ENCODE data around the gene NTN3.

Gene NTN3

GRCh38 chr16:2498531-2499253, 27.6 kb downstream of the NTN3 start:
- no peaks in the 10 kb centered on the region for H3K27me3 Mint-ChIP-seq
- intact Hi-C loops (cut with micrococcal nuclease) = no loop called here
- H3K36me3 Mint-ChIP-seq (ENCODE audit: low read depth) = peaks cover 57% of the 10 kb centered on the region
- peaks cover 49% of the 10 kb centered on the region for H3K4me1 Mint-ChIP-seq (ENCODE audit: low read depth)
- H3K27ac Mint-ChIP-seq = no peak overlapping the region
- no peaks in the 10 kb centered on the region for H3K9me3 Mint-ChIP-seq
- H3K4me3 Mint-ChIP-seq = no peak overlapping the region

GRCh38 chr16:2499454-2499853, 28.4 kb downstream of the NTN3 start:
- Mint-ChIP-seq H3K27me3 (no peaks in the 10 kb centered on the region), H3K4me3 (no peak overlapping the region), H3K27ac (no peak overlapping the region), H3K9me3 (no peaks in the 10 kb centered on the region), H3K4me1 (ENCODE audit: low read depth) (peaks cover 43% of the 10 kb centered on the region), H3K36me3 (ENCODE audit: low read depth) (peaks cover 55% of the 10 kb centered on the region)
- intact Hi-C loops (cut with micrococcal nuclease) = no loop called here

GRCh38 chr16:2499890-2500429, 28.9 kb downstream of the NTN3 start:
- Mint-ChIP-seq H3K4me3 (no peak overlapping the region), H3K9me3 (no peaks in the 10 kb centered on the region), H3K27me3 (no peaks in the 10 kb centered on the region), H3K27ac (no peak overlapping the region), H3K36me3 (ENCODE audit: low read depth) (peaks cover 60% of the 10 kb centered on the region), H3K4me1 (ENCODE audit: low read depth) (peaks cover 47% of the 10 kb centered on the region)
- intact Hi-C loops (cut with micrococcal nuclease) = loop anchor here (2.0 to 10.0 kb wide), 2 partner anchors 25 to 235 kb away; partner anchors contain the start of genes RNPS1 and TBC1D24

- intact Hi-C loops (cut with micrococcal nuclease) = loop anchor here (2.0 to 10.0 kb wide), 2 partner anchors 26 to 236 kb away; partner anchors contain the start of genes RNPS1 and TBC1D24
Observed at GRCh38 chr16:2500430-2500917, 29.4 kb downstream of the NTN3 start.

GRCh38 chr16:2500918-2501750, 30.0 kb downstream of the NTN3 start:
- Mint-ChIP-seq H3K27me3 (no peaks in the 10 kb centered on the region), H3K36me3 (ENCODE audit: low read depth) (peaks cover 53% of the 10 kb centered on the region), H3K4me3 (peak overlapping the region; percentile 71), H3K9me3 (no peaks in the 10 kb centered on the region), H3K4me1 (ENCODE audit: low read depth) (peaks cover 58% of the 10 kb centered on the region), H3K27ac (peak overlapping the region; percentile 72)
- intact Hi-C loops (cut with micrococcal nuclease) = loop anchor here (1.0 to 10.0 kb wide), 4 partner anchors 26 to 236 kb away; partner anchors contain the start of genes RNPS1 and TBC1D24

More at GRCh38 chr16:2500430-2500917, 29.4 kb downstream of the NTN3 start:
- Mint-ChIP-seq H3K36me3 (ENCODE audit: low read depth) (peaks cover 59% of the 10 kb centered on the region), H3K4me3 (no peak overlapping the region), H3K27ac (no peak overlapping the region), H3K9me3 (no peaks in the 10 kb centered on the region), H3K27me3 (no peaks in the 10 kb centered on the region), H3K4me1 (ENCODE audit: low read depth) (peaks cover 52% of the 10 kb centered on the region)

GRCh38 chr16:2501946-2502895, 31.1 kb downstream of the NTN3 start:
- Mint-ChIP-seq H3K36me3 (ENCODE audit: low read depth) (peaks cover 42% of the 10 kb centered on the region), H3K4me3 (peak overlapping the region; percentile 71), H3K4me1 (ENCODE audit: low read depth) (peaks cover 64% of the 10 kb centered on the region), H3K27me3 (no peaks in the 10 kb centered on the region), H3K27ac (peak overlapping the region; percentile 72), H3K9me3 (no peaks in the 10 kb centered on the region)
- intact Hi-C loops (cut with micrococcal nuclease) = loop anchor here (1.0 to 10.0 kb wide), 4 partner anchors 27 to 237 kb away; partner anchors contain the start of genes RNPS1 and TBC1D24

- Mint-ChIP-seq H3K9me3 (no peaks in the 10 kb centered on the region), H3K4me1 (ENCODE audit: low read depth) (peaks cover 83% of the 10 kb centered on the region), H3K4me3 (no peak overlapping the region), H3K27me3 (no peaks in the 10 kb centered on the region), H3K36me3 (ENCODE audit: low read depth) (peaks cover 7% of the 10 kb centered on the region), H3K27ac (peak overlapping the region; percentile 99)
- intact Hi-C loops (cut with micrococcal nuclease) = loop anchor here (10.0 kb wide), 1 partner anchor 241 kb away; the partner anchor contains the start of gene RNPS1
Observed at GRCh38 chr16:2505695-2506094, 34.6 kb downstream of the NTN3 start.

- Mint-ChIP-seq H3K27me3 (peaks cover under 1% of the 10 kb centered on the region), H3K27ac (peak overlapping the region; percentile 99), H3K36me3 (ENCODE audit: low read depth) (peaks cover 6% of the 10 kb centered on the region), H3K4me3 (peak overlapping the region; percentile 75), H3K4me1 (ENCODE audit: low read depth) (peaks cover 87% of the 10 kb centered on the region), H3K9me3 (no peaks in the 10 kb centered on the region)
- intact Hi-C loops (cut with micrococcal nuclease) = loop anchor here (10.0 kb wide), 1 partner anchor 242 kb away; the partner anchor contains the start of gene RNPS1
Observed at GRCh38 chr16:2507052-2507659, 36.1 kb downstream of the NTN3 start.

- Mint-ChIP-seq H3K36me3 (ENCODE audit: low read depth) (peaks cover 6% of the 10 kb centered on the region), H3K9me3 (no peaks in the 10 kb centered on the region), H3K27ac (peak overlapping the region; percentile 99), H3K4me3 (peak overlapping the region; percentile 75), H3K4me1 (ENCODE audit: low read depth) (peaks cover 87% of the 10 kb centered on the region), H3K27me3 (peaks cover 5% of the 10 kb centered on the region)
- intact Hi-C loops (cut with micrococcal nuclease) = loop anchor here (10.0 kb wide), 1 partner anchor 243 kb away; the partner anchor contains the start of gene RNPS1
Observed at GRCh38 chr16:2507665-2508064, 36.6 kb downstream of the NTN3 start.

GRCh38 chr16:2508722-2509400, 37.8 kb downstream of the NTN3 start:
- peaks cover 9% of the 10 kb centered on the region for H3K36me3 Mint-ChIP-seq (ENCODE audit: low read depth)
- H3K4me3 Mint-ChIP-seq = no peak overlapping the region
- H3K27ac Mint-ChIP-seq = peak overlapping the region; percentile 99
- H3K27me3 Mint-ChIP-seq = peaks cover 7% of the 10 kb centered on the region
- H3K4me1 Mint-ChIP-seq (ENCODE audit: low read depth) = peaks cover 90% of the 10 kb centered on the region
- intact Hi-C loops (cut with micrococcal nuclease) = loop anchor here (10.0 kb wide), 1 partner anchor 244 kb away; the partner anchor contains the start of gene RNPS1
- H3K9me3 Mint-ChIP-seq = no peaks in the 10 kb centered on the region

- H3K36me3 Mint-ChIP-seq (ENCODE audit: low read depth) = peaks cover 27% of the 10 kb centered on the region
- peak overlapping the region; percentile 99 for H3K27ac Mint-ChIP-seq
- H3K4me3 Mint-ChIP-seq = peak overlapping the region; percentile 14
- H3K9me3 Mint-ChIP-seq = no peaks in the 10 kb centered on the region
- H3K4me1 Mint-ChIP-seq (ENCODE audit: low read depth) = peaks cover 83% of the 10 kb centered on the region
- intact Hi-C loops (cut with micrococcal nuclease) = no loop called here
- H3K27me3 Mint-ChIP-seq = peaks cover 7% of the 10 kb centered on the region
Observed at GRCh38 chr16:2511128-2511800, 40.2 kb downstream of the NTN3 start.

Data from dendritic cell treated with granulocyte-macrophage colony-stimulating factor and Interleukin-4, amounts not matched to agents 40 ng/mL and 50 ng/mL, for 4 days (primary cell).